ENCODE results near the gene CEACAM16. TPM values are rescaled to one million over a fixed set of nuclear protein-coding genes. Genes with fewer than 3 reads are reported as not detected.

The CEACAM16 gene
- total RNA-seq, 2 donors from 2014 or later, result not detected

GRCh38 chr19:44737238-44738071 lies 38.5 kb downstream of the CEACAM16 start:
- Mint-ChIP-seq H3K27me3 (ENCODE audit: insufficient read depth) (peaks cover 26% of the 10 kb centered on the region), H3K9me3 (no peaks in the 10 kb centered on the region), H3K36me3 (ENCODE audit: low read depth) (no peaks in the 10 kb centered on the region), H3K4me3 (no peak overlapping the region), H3K4me1 (peaks cover 2% of the 10 kb centered on the region), H3K27ac (no peak overlapping the region)
- Histone ChIP-seq H3K9ac (ENCODE audit: extremely low read depth, low read length, poor library complexity, severe bottlenecking) (no peak overlapping the region), H3K27ac (ENCODE audit: low read depth, low read length) (no peak overlapping the region), H3K4me1 (ENCODE audit: control insufficient read depth, insufficient read depth, low read length) (no peaks in the 10 kb centered on the region), H3K9me3 (ENCODE audit: control insufficient read depth, low read length) (no peaks in the 10 kb centered on the region), H3K4me3 (ENCODE audit: low read length) (no peak overlapping the region), H3K27me3 (ENCODE audit: control insufficient read depth, insufficient read depth, low read length, poor library complexity, severe bottlenecking) (no peaks in the 10 kb centered on the region), H3K36me3 (ENCODE audit: control insufficient read depth, insufficient read depth, low read length) (no peaks in the 10 kb centered on the region)
- WGBS, 2 experiments (ENCODE audit: insufficient coverage in 1 of 2, insufficient read length in 1 of 2), result 73 to 82% methylated on average over 6 to 13 of the region's 13 CpGs
- no peak for DNase-seq
- no peak for TF ChIP-seq CTCF (conservative IDR thresholded peaks at IDR 0.05)

- TF ChIP-seq CTCF (conservative IDR thresholded peaks at IDR 0.05), result no peak
- H3K36me3 ChIP-seq (ENCODE audit: control insufficient read depth, insufficient read depth, low read length), result no peaks in the 10 kb centered on the region
- no peak overlapping the region for H3K9ac ChIP-seq (ENCODE audit: extremely low read depth, low read length, poor library complexity, severe bottlenecking)
- no peaks in the 10 kb centered on the region for H3K9me3 Mint-ChIP-seq
- H3K4me3 ChIP-seq (ENCODE audit: low read length), result no peak overlapping the region
- no peaks in the 10 kb centered on the region for H3K4me1 ChIP-seq (ENCODE audit: control insufficient read depth, insufficient read depth, low read length)
- 90 to 92% methylated on average over 2 of the region's 2 CpGs for WGBS, 2 experiments (ENCODE audit: insufficient coverage in 1 of 2, insufficient read length in 1 of 2)
- DNase-seq, result no peak
- no peak overlapping the region for H3K27ac ChIP-seq (ENCODE audit: low read depth, low read length)
- H3K4me3 Mint-ChIP-seq, result no peak overlapping the region
- H3K27me3 ChIP-seq (ENCODE audit: control insufficient read depth, insufficient read depth, low read length, poor library complexity, severe bottlenecking), result no peaks in the 10 kb centered on the region
- no peak overlapping the region for H3K27ac Mint-ChIP-seq
- no peaks in the 10 kb centered on the region for H3K36me3 Mint-ChIP-seq (ENCODE audit: low read depth)
- peaks cover 26% of the 10 kb centered on the region for H3K27me3 Mint-ChIP-seq (ENCODE audit: insufficient read depth)
- no peaks in the 10 kb centered on the region for H3K9me3 ChIP-seq (ENCODE audit: control insufficient read depth, low read length)
- H3K4me1 Mint-ChIP-seq, result peaks cover 2% of the 10 kb centered on the region
Observed at GRCh38 chr19:44738136-44738535, 39.2 kb downstream of the CEACAM16 start.

- H3K4me3 ChIP-seq (ENCODE audit: low read length), result no peak overlapping the region
- no peaks in the 10 kb centered on the region for H3K36me3 Mint-ChIP-seq (ENCODE audit: low read depth)
- H3K4me1 ChIP-seq (ENCODE audit: control insufficient read depth, insufficient read depth, low read length), result no peaks in the 10 kb centered on the region
- H3K4me1 Mint-ChIP-seq, result peaks cover 2% of the 10 kb centered on the region
- no peak overlapping the region for H3K9ac ChIP-seq (ENCODE audit: extremely low read depth, low read length, poor library complexity, severe bottlenecking)
- no peaks in the 10 kb centered on the region for H3K27me3 ChIP-seq (ENCODE audit: control insufficient read depth, insufficient read depth, low read length, poor library complexity, severe bottlenecking)
- no peaks in the 10 kb centered on the region for H3K9me3 ChIP-seq (ENCODE audit: control insufficient read depth, low read length)
- peaks cover 26% of the 10 kb centered on the region for H3K27me3 Mint-ChIP-seq (ENCODE audit: insufficient read depth)
- no peak for TF ChIP-seq CTCF (conservative IDR thresholded peaks at IDR 0.05)
- H3K4me3 Mint-ChIP-seq, result no peak overlapping the region
- no peak overlapping the region for H3K27ac Mint-ChIP-seq
- no peak overlapping the region for H3K27ac ChIP-seq (ENCODE audit: low read depth, low read length)
- H3K9me3 Mint-ChIP-seq, result no peaks in the 10 kb centered on the region
- WGBS, 2 experiments (ENCODE audit: insufficient coverage in 1 of 2, insufficient read length in 1 of 2), result 72 to 80% methylated on average over 8 to 11 of the region's 11 CpGs
- H3K36me3 ChIP-seq (ENCODE audit: control insufficient read depth, insufficient read depth, low read length), result no peaks in the 10 kb centered on the region
- no peak for DNase-seq
Observed at GRCh38 chr19:44738603-44739558, 39.9 kb downstream of the CEACAM16 start.

Measured in endodermal cell (in vitro differentiated cells).